NB4 (cell line): Measurements from ENCODE around the gene VAC14.

ENCODE experiments used
- DNase-seq: peaks from one replicate; pipeline ENCODE4 v3.0.0; 2010; ENCODE audit warnings: low read depth
- H3K4me3 ChIP-seq: one replicate; pipeline ENCODE4 v1.5.1; 2011; ENCODE audit warnings: mild to moderate bottlenecking, low read depth, low read length, moderate library complexity
- CTCF ChIP-seq: IDR thresholded peaks from one replicate; pipeline ENCODE4 v1.5.1; 2012; ENCODE audit warnings: low read depth, low read length
- MYC ChIP-seq: IDR thresholded peaks from 2 replicates; pipeline ENCODE4 v1.6.1; 2011; ENCODE audit warnings: low read depth, low read length
- POLR2A ChIP-seq: IDR thresholded peaks from 2 replicates; pipeline ENCODE4 v1.6.1; 2011; ENCODE audit warnings: mild to moderate bottlenecking; ENCODE audit not compliant: insufficient read length; ENCODE audit errors: extremely low read depth
- TF ChIP-seq, protein P1 (sequence below): IDR thresholded peaks from 2 replicates; pipeline ENCODE4 v1.6.1; 2011; ENCODE audit warnings: low read depth, low read length

VAC14 gene

DNA sequence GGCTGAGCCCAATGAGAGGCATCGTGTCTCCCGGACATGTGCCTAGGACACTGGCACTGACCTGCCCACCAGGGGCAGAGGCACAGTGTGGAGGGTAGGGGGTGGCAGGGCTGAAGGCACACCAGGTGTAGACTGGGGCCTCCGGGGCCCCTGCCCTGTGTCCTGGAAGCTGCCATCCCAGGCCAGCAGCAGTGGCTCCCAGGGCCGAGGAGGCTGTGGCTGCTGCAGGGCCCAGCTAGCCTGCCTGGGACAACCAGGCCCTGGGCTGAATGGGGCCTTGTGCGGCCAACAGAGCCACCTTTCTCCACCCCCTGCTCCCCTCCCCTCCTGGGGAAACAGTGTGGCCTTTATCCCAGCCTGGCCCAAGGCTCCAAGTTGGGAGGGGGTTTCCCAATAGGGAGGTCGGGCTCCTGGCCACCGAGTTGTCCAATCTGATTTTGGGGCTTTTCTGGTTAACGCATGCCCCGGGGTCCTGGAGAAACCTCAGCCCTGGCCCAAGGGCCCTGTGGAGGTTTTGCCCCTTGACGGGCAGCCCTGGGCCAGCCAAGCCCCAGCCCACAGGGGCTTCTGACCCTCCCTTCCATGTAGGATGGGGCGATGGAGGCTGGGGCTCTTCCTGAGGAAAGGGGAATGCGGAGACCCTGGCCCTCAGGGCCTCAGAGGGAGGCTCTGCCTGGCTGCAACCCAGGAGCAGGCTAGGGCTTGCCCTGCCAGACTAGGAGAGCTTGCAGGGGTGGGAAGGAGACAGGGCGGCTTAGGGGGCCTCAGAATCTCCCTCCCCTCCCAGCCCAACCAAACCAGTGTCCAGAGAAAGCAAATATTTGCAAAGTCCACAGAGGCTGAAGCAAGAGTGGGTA lies 119.3 kb downstream of the VAC14 start:
- H3K4me3 ChIP-seq = peak overlapping the region; percentile 44
- no peak for DNase-seq
- TF ChIP-seq POLR2A (no peak), CTCF (no peak), MYC (no peak)
- TF ChIP-seq, protein P1, sequence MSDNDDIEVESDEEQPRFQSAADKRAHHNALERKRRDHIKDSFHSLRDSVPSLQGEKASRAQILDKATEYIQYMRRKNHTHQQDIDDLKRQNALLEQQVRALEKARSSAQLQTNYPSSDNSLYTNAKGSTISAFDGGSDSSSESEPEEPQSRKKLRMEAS = no peak

DNA sequence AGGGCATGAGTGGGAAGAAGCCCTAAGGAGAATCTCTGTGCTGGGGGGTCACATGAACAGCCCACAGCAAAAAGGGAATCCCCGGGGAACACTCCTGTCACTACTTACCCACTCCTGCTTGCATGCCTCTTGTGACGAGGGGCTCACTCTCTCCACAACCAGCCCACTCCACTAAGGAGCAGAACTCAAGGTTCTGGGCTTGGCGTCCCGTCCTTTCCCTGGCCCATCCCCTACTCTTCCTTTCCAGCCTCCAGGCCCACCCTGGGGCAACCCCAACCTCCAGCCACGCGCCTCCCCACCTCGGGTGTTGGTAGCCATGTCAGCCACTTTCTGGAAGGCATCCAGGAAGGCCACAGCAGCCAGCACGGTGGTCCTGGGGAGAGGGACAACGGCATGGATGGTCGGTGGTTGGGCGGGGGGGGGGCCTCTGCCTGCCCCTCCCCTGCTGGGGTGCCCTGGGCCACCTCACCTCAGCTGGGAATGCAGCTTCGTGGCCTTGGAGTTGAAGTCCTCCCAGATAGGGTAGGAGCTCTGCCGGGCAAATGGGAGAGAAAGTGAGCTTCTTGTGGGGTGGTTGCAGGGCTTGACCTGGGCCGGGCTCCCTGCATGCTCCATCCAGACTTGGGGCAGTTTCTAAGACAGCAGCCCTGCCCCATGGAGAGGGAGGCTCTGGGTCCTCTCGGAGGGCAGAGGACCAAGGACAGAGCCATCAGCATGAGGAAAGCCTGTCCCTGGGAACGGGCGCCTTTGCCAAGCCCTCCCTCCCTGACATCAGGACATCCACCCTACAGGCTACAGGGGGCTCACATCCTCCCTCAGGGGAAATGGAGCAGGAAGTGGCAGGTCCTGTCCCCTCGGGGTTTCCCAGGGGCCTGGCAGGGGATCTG lies 120.2 kb downstream of the VAC14 start:
- no peak for DNase-seq
- H3K4me3 ChIP-seq = no peak overlapping the region
- TF ChIP-seq, protein P1 = no peak
- TF ChIP-seq MYC (no peak), POLR2A (no peak), CTCF (no peak)

DNA sequence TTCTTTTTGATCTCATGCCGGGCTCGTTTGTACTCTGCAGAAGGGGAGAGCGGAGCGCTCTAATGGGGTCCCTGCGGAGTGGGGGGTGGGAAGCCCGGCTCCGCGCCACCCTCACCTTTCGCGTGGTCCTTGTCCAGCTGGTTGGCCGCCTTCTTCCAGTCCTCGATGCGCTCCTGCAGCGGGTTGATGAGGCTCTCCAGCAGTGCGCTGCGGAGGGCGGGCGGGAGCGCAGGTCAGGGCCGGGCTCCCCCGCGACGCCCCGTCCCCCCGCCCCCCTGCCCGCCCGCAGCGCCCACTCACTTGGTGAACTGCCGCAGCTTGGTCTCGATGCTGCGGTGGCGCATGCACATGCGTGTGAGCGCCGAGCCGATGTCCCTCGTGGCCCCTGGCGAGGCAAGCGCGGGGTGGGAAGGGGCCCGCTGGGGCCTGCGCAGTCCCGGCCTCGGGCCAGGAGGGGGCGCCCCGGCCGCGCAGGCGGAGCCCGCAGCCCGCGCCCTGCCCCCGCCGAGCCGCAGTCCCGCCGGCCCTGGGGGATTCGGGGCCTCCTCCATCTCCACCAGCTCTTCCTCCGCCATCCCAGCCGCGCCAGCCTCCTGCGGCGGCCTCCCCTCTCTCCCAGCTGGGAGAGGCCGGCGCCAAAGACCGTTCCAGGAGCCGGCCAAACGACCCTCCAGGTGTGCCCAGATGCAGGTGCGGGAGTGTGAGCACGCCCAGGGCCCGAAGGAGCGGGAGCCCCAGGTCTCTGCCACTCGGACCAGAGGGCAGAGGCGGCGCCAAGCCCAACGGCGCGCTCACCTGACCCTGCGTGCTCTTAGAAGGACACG lies 121.1 kb downstream of the VAC14 start:
- TF ChIP-seq CTCF (no peak), MYC (no peak), POLR2A (no peak)
- TF ChIP-seq, protein P1 = no peak
- H3K4me3 ChIP-seq = no peak overlapping the region
- DNase-seq = no peak

DNA sequence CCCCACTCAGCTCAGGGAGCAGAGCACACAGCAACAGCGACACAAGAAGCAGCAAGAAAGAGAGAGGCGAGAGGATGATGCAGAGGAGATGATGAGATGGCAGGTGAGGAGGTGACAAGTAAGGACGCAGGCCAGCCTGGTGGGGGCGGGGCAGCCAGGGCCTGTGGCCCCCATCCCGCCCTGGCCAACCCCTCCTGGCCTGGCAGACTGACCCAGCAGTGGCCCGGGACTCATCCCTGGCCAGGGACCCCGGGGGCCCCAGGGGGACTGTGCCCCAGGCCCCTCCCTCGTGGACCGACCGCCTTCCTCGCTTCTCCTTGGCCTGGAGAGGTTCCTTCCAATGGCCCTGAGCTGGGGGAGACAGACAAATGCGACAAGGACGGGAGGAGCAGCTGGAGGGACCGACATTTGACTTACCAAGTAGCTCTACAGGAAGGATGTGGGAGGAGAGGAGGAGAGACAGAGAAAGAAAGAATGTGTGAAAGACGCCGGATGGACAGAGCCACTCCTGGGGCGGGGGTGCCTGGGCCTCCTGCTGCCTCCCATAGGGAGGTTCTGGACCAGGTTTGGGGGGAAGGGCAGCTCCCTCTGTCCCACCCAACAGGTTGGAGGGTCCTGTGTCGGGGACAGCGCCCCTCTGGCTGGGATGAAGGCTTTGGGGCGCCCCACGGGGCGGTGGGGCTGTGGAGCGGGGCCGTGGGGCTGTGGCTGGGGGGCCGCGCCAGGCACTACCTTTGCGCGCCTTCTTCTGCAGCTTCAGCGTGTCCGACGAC lies 121.9 kb downstream of the VAC14 start:
- no peak for DNase-seq
- no peak overlapping the region for H3K4me3 ChIP-seq
- TF ChIP-seq, protein P1 = no peak
- TF ChIP-seq CTCF = no peak
- TF ChIP-seq POLR2A = no peak
- TF ChIP-seq MYC = no peak
